HUES6 (cell line): Measurements from ENCODE around the gene EEF1AKMT3.
"Not testable (repeated sequence)": the region's sequence is repeated elsewhere in the genome, so short reads cannot be mapped to it uniquely, and the experiment has no call there.

Source experiments
- H3K27ac ChIP-seq: 2 replicates; pipeline ENCODE4 v1.7.0; 2013; ENCODE audit warnings: low read depth, mild to moderate bottlenecking, low read length, inconsistent platforms
- H3K27me3 ChIP-seq: 2 replicates; pipeline ENCODE4 v1.6.1; 2013; ENCODE audit warnings: low read length; ENCODE audit not compliant: control insufficient read depth, insufficient read depth
- H3K36me3 ChIP-seq: 2 replicates; pipeline ENCODE4 v1.6.1; 2013; ENCODE audit warnings: low read length; ENCODE audit not compliant: control insufficient read depth, insufficient read depth
- H3K4me1 ChIP-seq: 2 replicates; pipeline ENCODE4 v1.6.1; 2013; ENCODE audit warnings: low read length; ENCODE audit not compliant: control insufficient read depth, insufficient read depth
- H3K4me3 ChIP-seq: 2 replicates; pipeline ENCODE4 v1.5.1; 2013; ENCODE audit warnings: low read depth, low read length
- H3K9ac ChIP-seq: one replicate; pipeline ENCODE4 v1.6.1; 2013; ENCODE audit warnings: mild to moderate bottlenecking, low read length
- H3K9me3 ChIP-seq: 2 replicates; pipeline ENCODE4 v1.6.1; 2013; ENCODE audit warnings: low read depth, low read length; ENCODE audit not compliant: control insufficient read depth, insufficient read depth

The EEF1AKMT3 gene

GRCh38 chr12:57815177-57816000 is 43.0 kb downstream of the EEF1AKMT3 start:
- Histone ChIP-seq H3K27ac (no peak overlapping the region), H3K9me3 (no peaks in the 10 kb centered on the region), H3K4me3 (no peak overlapping the region), H3K36me3 (peaks cover 11% of the 10 kb centered on the region; the same call in 1 of the 2 replicates), H3K9ac (no peak overlapping the region), H3K27me3 (no peaks in the 10 kb centered on the region), H3K4me1 (no peaks in the 10 kb centered on the region; the same call in 1 of the 2 replicates)

DNA sequence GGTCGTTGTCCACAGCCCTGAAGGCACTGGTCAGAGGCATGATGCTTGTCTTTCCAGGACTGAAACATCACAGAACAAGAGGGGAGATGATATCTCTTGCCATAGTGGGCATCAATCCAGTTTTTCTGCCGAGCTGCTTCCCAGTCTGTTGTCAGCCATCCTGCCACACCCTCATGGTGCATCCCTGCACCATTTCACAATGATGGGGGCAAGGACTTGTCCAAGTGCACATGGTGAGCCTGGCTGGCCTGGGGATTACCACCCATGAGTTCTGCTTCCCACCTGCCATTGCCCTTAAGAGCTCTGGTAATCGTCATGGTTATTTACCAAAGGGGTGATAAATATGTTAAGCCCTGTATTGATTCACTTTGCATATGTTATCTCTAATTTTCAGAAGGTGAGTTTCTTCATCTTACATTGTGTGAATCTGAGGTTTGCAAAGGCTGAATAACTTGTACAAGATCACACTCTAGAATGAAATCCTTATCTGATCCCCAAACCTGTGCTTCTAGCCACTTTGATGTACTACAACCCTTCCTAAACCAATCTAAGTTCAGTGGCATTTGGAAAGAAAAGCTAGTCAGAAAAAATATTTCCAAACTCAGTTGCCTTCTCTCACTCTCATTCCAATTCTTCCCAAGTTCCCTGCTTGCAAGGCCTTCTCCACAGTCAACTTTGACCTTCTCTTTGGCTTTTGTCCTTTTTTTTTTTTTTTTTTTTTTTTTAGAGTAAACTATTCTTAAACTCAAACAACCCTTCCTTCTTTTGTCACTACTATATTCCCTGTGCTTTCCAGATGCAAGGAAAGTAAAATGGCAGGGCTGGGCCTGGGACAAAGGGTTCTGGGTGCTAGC is 43.8 kb downstream of the EEF1AKMT3 start:
- Histone ChIP-seq H3K9ac (no peak overlapping the region), H3K27me3 (no peaks in the 10 kb centered on the region), H3K27ac (no peak overlapping the region), H3K36me3 (peaks cover 9% of the 10 kb centered on the region), H3K9me3 (no peaks in the 10 kb centered on the region), H3K4me1 (no peaks in the 10 kb centered on the region; the same call in 1 of the 2 replicates), H3K4me3 (no peak overlapping the region)

DNA sequence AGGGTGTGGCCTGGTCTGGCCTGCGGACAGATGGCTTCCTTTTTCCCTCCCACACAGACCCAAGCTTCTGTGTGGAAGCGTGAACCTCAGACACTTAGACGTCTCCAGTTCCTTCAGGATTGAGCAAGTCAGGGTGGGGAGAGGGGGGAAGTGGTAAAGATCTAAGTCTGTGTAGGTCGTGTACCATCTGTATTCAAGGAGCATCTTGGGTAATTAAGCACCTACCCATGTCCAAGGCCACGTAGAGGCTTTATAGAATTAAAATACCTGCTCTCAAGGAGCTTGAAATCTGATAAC is 44.4 kb downstream of the EEF1AKMT3 start:
- Histone ChIP-seq H3K27ac (no peak overlapping the region), H3K36me3 (peaks cover 13% of the 10 kb centered on the region), H3K4me1 (no peaks in the 10 kb centered on the region; the same call in 1 of the 2 replicates), H3K27me3 (no peaks in the 10 kb centered on the region), H3K4me3 (no peak overlapping the region), H3K9ac (no peak overlapping the region), H3K9me3 (no peaks in the 10 kb centered on the region)

DNA sequence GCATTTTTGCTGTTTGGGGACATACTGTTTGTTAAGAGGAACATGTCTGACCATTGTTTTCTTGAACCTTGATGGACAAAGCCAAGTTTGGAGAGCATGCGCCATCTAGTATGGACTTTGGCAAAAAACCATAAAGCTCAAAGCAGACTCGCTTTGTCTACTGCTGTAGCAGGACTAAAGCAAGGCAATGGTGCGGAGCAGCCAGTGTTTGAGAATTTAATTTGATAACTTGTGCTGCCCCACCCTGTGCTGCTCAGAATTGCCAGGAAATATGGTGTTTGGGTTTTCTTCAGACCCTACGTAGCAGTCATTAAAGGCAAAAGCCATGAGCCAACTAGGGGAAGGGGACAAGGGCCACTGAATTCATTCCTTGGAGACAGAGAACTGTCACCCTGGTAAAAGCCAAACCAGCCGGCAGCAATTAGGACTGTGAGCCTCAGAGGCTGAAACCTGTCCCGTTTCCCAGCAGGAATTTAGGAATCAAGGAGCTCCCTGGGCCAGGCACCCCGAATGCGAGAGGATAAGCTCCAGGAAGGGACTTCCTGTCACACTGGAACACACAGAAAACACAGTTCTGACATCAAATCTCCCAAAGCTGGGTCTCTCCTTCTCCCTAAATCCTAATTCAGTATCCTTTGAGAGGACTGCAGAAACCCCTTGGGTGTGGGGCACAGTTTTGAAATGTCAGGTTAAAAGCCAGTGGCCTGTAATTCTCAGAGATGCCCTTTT is 45.0 kb downstream of the EEF1AKMT3 start:
- H3K4me3 ChIP-seq, result no peak overlapping the region
- H3K9ac ChIP-seq, result no peak overlapping the region
- H3K27me3 ChIP-seq, result no peaks in the 10 kb centered on the region
- peaks cover 19% of the 10 kb centered on the region for H3K36me3 ChIP-seq
- H3K9me3 ChIP-seq, result no peaks in the 10 kb centered on the region
- no peaks in the 10 kb centered on the region; the same call in 1 of the 2 replicates for H3K4me1 ChIP-seq
- H3K27ac ChIP-seq, result no peak overlapping the region

DNA sequence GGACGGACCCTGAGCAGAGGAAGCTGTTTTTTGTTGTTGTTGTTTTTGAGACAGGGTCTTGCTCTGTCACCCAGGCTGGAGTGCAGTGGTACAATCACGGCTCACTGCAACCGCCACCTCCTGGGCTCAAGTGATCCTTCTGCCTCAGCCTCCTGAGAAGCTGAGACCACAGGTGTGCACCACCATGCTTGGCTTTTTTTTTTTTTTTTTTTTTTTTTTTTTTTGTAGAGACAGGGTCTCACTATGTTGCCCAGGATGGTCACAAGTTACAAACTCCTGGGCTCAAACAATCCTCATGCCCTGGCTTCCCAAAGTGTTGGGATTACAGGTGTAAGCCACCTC is 45.5 kb downstream of the EEF1AKMT3 start:
- not testable (repeated sequence) for H3K27me3 ChIP-seq, H3K9me3 ChIP-seq, H3K4me3 ChIP-seq, H3K9ac ChIP-seq, H3K27ac ChIP-seq, H3K4me1 ChIP-seq
- H3K36me3 ChIP-seq, result peaks cover 24% of the 10 kb centered on the region

GRCh38 chr12:57820119-57820518 is 47.7 kb downstream of the EEF1AKMT3 start:
- not testable (repeated sequence) for H3K4me3 ChIP-seq, H3K9me3 ChIP-seq, H3K4me1 ChIP-seq, H3K27ac ChIP-seq, H3K9ac ChIP-seq, H3K27me3 ChIP-seq
- H3K36me3 ChIP-seq, result peaks cover 46% of the 10 kb centered on the region

DNA sequence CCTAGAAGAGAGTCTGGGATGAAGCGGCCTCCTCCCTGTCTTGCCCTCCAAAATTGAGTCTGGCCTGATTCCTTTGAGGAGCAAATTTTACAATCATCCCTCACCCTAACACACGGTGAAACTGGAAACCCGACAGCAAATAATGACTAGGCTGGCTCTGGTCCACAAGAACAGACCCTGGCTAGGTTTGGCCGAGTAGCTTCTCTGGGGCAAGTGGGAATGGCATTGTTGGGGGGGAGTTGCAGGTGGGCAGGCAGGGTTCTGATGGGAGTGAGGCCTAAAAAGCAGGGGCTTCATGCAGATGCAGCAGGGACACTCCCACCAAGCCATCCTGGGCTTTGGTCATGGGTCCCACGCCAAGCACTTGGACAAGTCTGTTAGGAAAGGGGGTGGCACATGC is 48.6 kb downstream of the EEF1AKMT3 start:
- H3K9me3 ChIP-seq, H3K4me3 ChIP-seq, H3K27me3 ChIP-seq, H3K4me1 ChIP-seq, H3K9ac ChIP-seq, H3K27ac ChIP-seq: not testable (repeated sequence)
- peaks cover 55% of the 10 kb centered on the region for H3K36me3 ChIP-seq

DNA sequence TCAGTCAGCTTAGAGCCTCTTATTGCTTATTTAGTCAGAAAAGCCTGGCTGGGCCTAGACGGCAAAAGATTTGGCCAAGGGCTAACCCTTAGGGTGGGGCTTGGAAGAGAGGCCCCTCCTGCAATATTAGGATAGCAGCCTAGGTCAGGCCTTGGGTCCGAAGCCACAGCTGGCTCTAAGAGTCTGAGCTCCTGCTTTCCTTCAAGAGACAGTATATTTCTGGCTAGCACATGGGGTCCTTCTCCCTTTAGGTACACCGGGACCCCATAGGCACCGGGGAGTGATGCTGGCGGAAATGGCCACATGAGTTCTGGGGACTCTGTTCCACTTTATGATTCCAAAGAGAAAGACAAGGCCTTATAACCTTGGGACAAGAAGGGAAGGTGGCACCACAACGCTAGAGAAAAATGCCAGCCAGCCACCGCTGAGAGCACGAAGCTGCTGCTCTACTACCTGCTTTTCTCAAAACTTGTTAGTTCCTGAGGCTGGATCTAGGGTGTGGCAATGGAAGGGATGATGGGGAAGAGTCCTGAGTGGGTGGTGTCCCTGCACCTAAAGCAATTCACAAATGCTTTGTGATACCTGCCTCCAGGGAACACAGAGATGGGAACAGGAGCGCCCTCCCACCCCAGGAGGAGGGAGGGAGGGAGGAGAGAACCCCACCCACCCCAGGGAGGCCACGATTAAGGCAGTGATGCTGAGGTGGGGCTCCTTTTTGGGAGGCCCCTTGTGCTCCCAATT is 49.2 kb downstream of the EEF1AKMT3 start:
- Histone ChIP-seq H3K27ac (no peak overlapping the region), H3K36me3 (peaks cover 61% of the 10 kb centered on the region), H3K27me3 (no peaks in the 10 kb centered on the region), H3K4me1 (no peaks in the 10 kb centered on the region; the same call in 1 of the 2 replicates), H3K9ac (no peak overlapping the region), H3K9me3 (no peaks in the 10 kb centered on the region), H3K4me3 (no peak overlapping the region)

- Histone ChIP-seq H3K9ac (no peak overlapping the region), H3K36me3 (peaks cover 70% of the 10 kb centered on the region), H3K9me3 (no peaks in the 10 kb centered on the region), H3K27me3 (no peaks in the 10 kb centered on the region), H3K4me1 (no peaks in the 10 kb centered on the region; the same call in 1 of the 2 replicates), H3K27ac (no peak overlapping the region), H3K4me3 (no peak overlapping the region)
These were observed 50.1 kb downstream of the EEF1AKMT3 start for GRCh38 chr12:57822392-57823130.
